CD8-positive, alpha-beta memory T cell (primary cell): Measurements from ENCODE around the gene CLDND1. TPM values are rescaled to one million over a fixed set of nuclear protein-coding genes. Genes with fewer than 3 reads are reported as not detected.

Experiments
- CTCF ChIA-PET: fragments of 350-600 bp; sonication (Branson Sonifier 250); formaldehyde crosslinking; loops from one replicate; lab custom pipeline; 2021; ENCODE audit warnings: antibody characterized with exemption; lab: Charles Lee
- POLR2A ChIA-PET: fragments of 350-600 bp; sonication (Branson Sonifier 250); formaldehyde crosslinking; loops from one replicate; lab custom pipeline; 2021; ENCODE audit warnings: antibody characterized with exemption; lab: Charles Lee
- DNase-seq, 5 donors: peaks; one replicate each; pipeline versions ENCODE4 v3.0.0 to v3.0.0-alpha.2; 2020 to 2022; ENCODE audit warnings: mixed read lengths in 1 of 5
- H3K27ac ChIP-seq: one replicate; pipeline ENCODE4 v1.7.0; 2013; ENCODE audit warnings: low read depth, mild to moderate bottlenecking, low read length, moderate library complexity
- H3K27me3 ChIP-seq: 2 replicates; pipeline ENCODE4 v1.7.0; 2013; ENCODE audit warnings: low read length, mild to moderate bottlenecking; ENCODE audit not compliant: insufficient read depth, poor library complexity, severe bottlenecking
- H3K36me3 ChIP-seq: 2 replicates; pipeline ENCODE4 v1.7.0; 2013; ENCODE audit warnings: mild to moderate bottlenecking, low read length, moderate library complexity; ENCODE audit not compliant: insufficient read depth
- H3K4me1 ChIP-seq: 2 replicates; pipeline ENCODE4 v1.7.0; 2013; ENCODE audit warnings: mild to moderate bottlenecking, low read length, moderate library complexity; ENCODE audit not compliant: insufficient read depth
- H3K4me3 ChIP-seq: 2 replicates; pipeline ENCODE4 v1.7.0; 2013; ENCODE audit warnings: mild to moderate bottlenecking, low read length
- H3K9me3 ChIP-seq: 2 replicates; pipeline ENCODE4 v1.7.0; 2013; ENCODE audit warnings: mild to moderate bottlenecking, low read length
- H3K27ac Mint-ChIP-seq, 8 donors: one replicate each; pipeline ENCODE4 v1.8.0; 2020 to 2021; ENCODE audit warnings: mixed read lengths in 8 of 8, mild to moderate bottlenecking in 6 of 8, inconsistent platforms in 3 of 8, moderate library complexity in 3 of 8
- H3K27me3 Mint-ChIP-seq, 2 donors: one replicate each; pipeline ENCODE4 v1.8.0; 2020 to 2021; ENCODE audit warnings: mixed read lengths in 2 of 2, mild to moderate bottlenecking in 1 of 2, moderate library complexity in 1 of 2
- H3K36me3 Mint-ChIP-seq, 3 donors: one replicate each; pipeline ENCODE4 v1.8.0; 2020 to 2021; ENCODE audit warnings: mixed read lengths in 3 of 3, inconsistent platforms in 1 of 3, mild to moderate bottlenecking in 1 of 3
- H3K4me1 Mint-ChIP-seq, 3 donors: one replicate each; pipeline ENCODE4 v1.8.0; 2020 to 2021; ENCODE audit warnings: mixed read lengths in 3 of 3, inconsistent platforms in 1 of 3, mild to moderate bottlenecking in 1 of 3
- H3K4me3 Mint-ChIP-seq, 7 donors: one replicate each; pipeline ENCODE4 v1.8.0; 2020 to 2021; ENCODE audit warnings: mixed read lengths in 7 of 7, mild to moderate bottlenecking in 6 of 7, moderate library complexity in 4 of 7, inconsistent platforms in 2 of 7
- H3K9me3 Mint-ChIP-seq, 5 donors: one replicate each; pipeline ENCODE4 v1.8.0; 2020 to 2022; ENCODE audit warnings: mixed read lengths in 5 of 5, mild to moderate bottlenecking in 3 of 5, moderate library complexity in 2 of 5, inconsistent platforms in 1 of 5
- polyA plus RNA-seq: library from polyadenylated mRNA; unstranded; fragments of 300-500 nt; fragmentation: Illumina TruSeq; gene quantifications from one replicate; pipeline ENCODE4 v1.2.3, GENCODE V29; 2021
- total RNA-seq, 2 experiments: library from RNA; stranded (reverse); gene quantifications; one replicate each; pipeline ENCODE4 v1.2.3, GENCODE V29; 2021

Gene CLDND1
- total and polyA plus RNA-seq, 3 experiments from 2014 or later: 210 to 315 (median 299) TPM

DNA sequence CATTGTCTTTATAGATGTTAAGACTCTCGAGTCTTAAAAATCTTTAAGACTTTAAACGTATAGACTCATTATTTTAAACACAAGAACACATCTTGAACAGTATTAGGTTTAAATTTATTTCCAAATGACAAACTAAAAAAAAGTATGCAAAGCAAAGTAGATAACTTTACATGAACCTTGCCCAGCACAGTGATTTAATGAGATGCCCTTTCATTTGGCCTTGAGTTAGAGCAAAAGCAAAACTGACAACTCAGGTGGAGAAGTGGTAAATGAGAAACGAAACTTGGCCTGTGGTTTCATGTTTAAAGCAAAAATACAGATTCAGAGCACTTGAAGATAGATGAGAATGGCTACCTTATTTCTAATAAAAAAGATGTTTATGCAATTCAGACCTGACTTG is 17.6 kb upstream of the CLDND1 start:
- no peaks in the 10 kb centered on the region for H3K4me1 ChIP-seq
- peaks cover 0 to 10% (median 7%) of the 10 kb centered on the region in 3 donors for H3K36me3 Mint-ChIP-seq
- peaks cover 20 to 68% (median 67%) of the 10 kb centered on the region in 3 donors for H3K4me1 Mint-ChIP-seq
- H3K27ac ChIP-seq: no peak overlapping the region
- no peaks in the 10 kb centered on the region for H3K9me3 ChIP-seq
- H3K27me3 Mint-ChIP-seq: no peaks in the 10 kb centered on the region
- DNase-seq: no peak
- H3K9me3 Mint-ChIP-seq: no peaks in the 10 kb centered on the region
- POLR2A ChIA-PET: interaction anchor here (1.4 to 2.2 kb wide), 3 partner anchors 16 to 53 kb away, joined by 3 to 11 read pairs (median 8); no protein-coding TSS in a partner anchor
- no peaks in the 10 kb centered on the region for H3K27me3 ChIP-seq
- CTCF ChIA-PET: interaction anchor here (1.6 kb wide), 1 partner anchor 15 kb away, joined by 4 read pairs; no protein-coding TSS in a partner anchor
- H3K36me3 ChIP-seq: no peaks in the 10 kb centered on the region
- peak overlapping the region in 6 of 7 donors; percentile 17 to 74 (median 49) for H3K4me3 Mint-ChIP-seq
- no peak overlapping the region for H3K4me3 ChIP-seq
- peak overlapping the region; percentile 17 to 91 (median 74) for H3K27ac Mint-ChIP-seq

DNA sequence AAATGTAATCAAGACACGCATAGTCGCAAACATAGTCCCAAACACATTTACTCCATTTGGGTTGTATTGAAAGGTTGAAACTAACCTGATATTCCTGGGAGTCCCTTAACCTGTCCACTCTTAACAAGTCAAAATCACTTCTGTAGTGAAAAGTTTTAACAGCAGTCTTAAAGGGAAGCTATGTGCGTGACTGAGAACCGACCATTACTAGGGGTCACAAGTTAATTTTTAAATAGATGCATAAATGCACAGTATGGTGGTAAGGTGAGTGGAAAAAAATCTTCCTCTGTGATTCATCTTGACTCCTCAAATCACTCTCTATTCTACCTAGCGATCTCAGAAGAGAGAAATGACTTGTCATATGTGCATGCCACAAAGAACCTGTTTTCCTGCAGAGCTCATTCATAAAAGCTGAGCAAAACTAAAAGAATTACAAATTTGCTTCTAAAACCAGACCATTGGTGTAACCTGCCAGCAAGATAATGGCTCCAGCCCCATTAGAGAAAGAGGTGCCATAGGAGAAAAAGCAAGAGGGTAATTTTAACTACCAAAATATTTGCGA is 13.8 kb upstream of the CLDND1 start:
- Histone ChIP-seq H3K9me3 (no peaks in the 10 kb centered on the region), H3K4me3 (no peak overlapping the region), H3K27me3 (no peaks in the 10 kb centered on the region), H3K27ac (no peak overlapping the region), H3K36me3 (no peaks in the 10 kb centered on the region), H3K4me1 (no peaks in the 10 kb centered on the region)
- Mint-ChIP-seq H3K27ac (peak overlapping the region in 3 of 8 donors; percentile 50 to 67 (median 65)), H3K9me3 (no peaks in the 10 kb centered on the region), H3K36me3 (peaks cover 0 to 13% (median 1%) of the 10 kb centered on the region in 3 donors), H3K27me3 (no peaks in the 10 kb centered on the region), H3K4me1 (peaks cover 30 to 70% (median 62%) of the 10 kb centered on the region in 3 donors), H3K4me3 (peak overlapping the region in 4 of 7 donors; percentile 35 to 77 (median 66))
- ChIA-PET POLR2A (interaction anchor here (1.1 to 2.8 kb wide), 5 partner anchors 11 to 36 kb away, joined by 3 to 21 read pairs (median 6); no protein-coding TSS in a partner anchor), CTCF (interaction anchor here (1.2 to 1.4 kb wide), 3 partner anchors 9 to 38 kb away, joined by 3 to 5 read pairs (median 5); partner anchors contain the start of gene CLDND1)
- DNase-seq: no peak

DNA sequence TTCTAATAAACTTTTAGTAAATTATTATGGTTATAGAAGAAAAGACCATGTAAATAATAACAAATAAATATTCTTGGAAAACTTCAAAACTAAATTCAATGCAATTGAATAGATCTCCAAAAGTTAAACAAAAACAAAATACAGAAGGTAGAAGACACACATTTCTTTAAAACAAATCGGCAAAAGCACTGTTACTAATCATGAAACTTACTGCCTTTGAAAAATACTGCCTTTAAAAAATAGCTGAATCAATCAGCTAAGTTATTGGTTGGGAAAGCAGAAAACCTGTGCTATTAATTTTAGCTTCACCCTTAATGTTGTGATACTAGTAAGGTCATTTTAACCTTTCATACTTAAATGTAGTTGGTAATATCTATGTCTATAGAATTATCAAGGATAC is 12.0 kb upstream of the CLDND1 start:
- Mint-ChIP-seq H3K27me3 (no peaks in the 10 kb centered on the region), H3K4me3 (peak overlapping the region in 2 of 7 donors; percentile 43 to 64), H3K27ac (peak overlapping the region in 1 of 8 donors; percentile 70), H3K9me3 (no peaks in the 10 kb centered on the region), H3K4me1 (peaks cover 18 to 66% (median 63%) of the 10 kb centered on the region in 3 donors), H3K36me3 (peaks cover 0 to 13% (median 0%) of the 10 kb centered on the region in 3 donors)
- Histone ChIP-seq H3K27me3 (no peaks in the 10 kb centered on the region), H3K4me3 (no peak overlapping the region), H3K9me3 (no peaks in the 10 kb centered on the region), H3K27ac (no peak overlapping the region), H3K36me3 (no peaks in the 10 kb centered on the region), H3K4me1 (no peaks in the 10 kb centered on the region)
- ChIA-PET POLR2A (interaction anchor here (0.6 to 1.2 kb wide), 3 partner anchors 12 to 30 kb away, joined by 3 to 7 read pairs (median 5); partner anchors contain the start of gene CLDND1), CTCF (no interaction called here)
- DNase-seq: no peak

- H3K4me1 ChIP-seq: no peaks in the 10 kb centered on the region
- H3K27ac ChIP-seq: no peak overlapping the region
- no peaks in the 10 kb centered on the region for H3K27me3 ChIP-seq
- Mint-ChIP-seq H3K27ac (peak overlapping the region in 2 of 8 donors; percentile 19 to 89), H3K36me3 (peaks cover 0 to 13% (median 0%) of the 10 kb centered on the region in 3 donors), H3K27me3 (no peaks in the 10 kb centered on the region), H3K4me3 (peak overlapping the region in 4 of 7 donors; percentile 62 to 84 (median 71)), H3K9me3 (no peaks in the 10 kb centered on the region), H3K4me1 (peaks cover 18 to 65% (median 63%) of the 10 kb centered on the region in 3 donors)
- ChIA-PET CTCF (no interaction called here), POLR2A (interaction anchor here (1.1 to 1.2 kb wide), 2 partner anchors 11 to 26 kb away, joined by 5 to 7 read pairs; partner anchors contain the start of gene CLDND1)
- no peak for DNase-seq
- H3K9me3 ChIP-seq: no peaks in the 10 kb centered on the region
- H3K4me3 ChIP-seq: no peak overlapping the region
- H3K36me3 ChIP-seq: no peaks in the 10 kb centered on the region
These were observed 11.5 kb upstream of the CLDND1 start for GRCh38 chr3:98534168-98534567.

- DNase-seq: no peak
- no peaks in the 10 kb centered on the region for H3K9me3 Mint-ChIP-seq
- Histone ChIP-seq H3K36me3 (no peaks in the 10 kb centered on the region), H3K27me3 (no peaks in the 10 kb centered on the region), H3K4me1 (no peaks in the 10 kb centered on the region), H3K27ac (no peak overlapping the region), H3K4me3 (no peak overlapping the region), H3K9me3 (no peaks in the 10 kb centered on the region)
- H3K27ac Mint-ChIP-seq: peak overlapping the region in 5 of 8 donors; percentile 4 to 89 (median 32)
- H3K27me3 Mint-ChIP-seq: no peaks in the 10 kb centered on the region
- peaks cover 0 to 9% (median 0%) of the 10 kb centered on the region in 3 donors for H3K36me3 Mint-ChIP-seq
- peak overlapping the region; percentile 47 to 84 (median 63) for H3K4me3 Mint-ChIP-seq
- CTCF ChIA-PET: interaction anchor here (1.2 to 2.3 kb wide), 4 partner anchors 19 to 58 kb away, joined by 3 to 12 read pairs (median 4); no protein-coding TSS in a partner anchor
- POLR2A ChIA-PET: interaction anchor here (0.7 to 2.2 kb wide), 3 partner anchors 10 to 40 kb away, joined by 3 to 15 read pairs (median 4); partner anchors contain the start of gene CLDND1
- peaks cover 21 to 64% (median 62%) of the 10 kb centered on the region in 3 donors for H3K4me1 Mint-ChIP-seq
These were observed 10.2 kb upstream of the CLDND1 start for GRCh38 chr3:98532709-98533571.

GRCh38 chr3:98532275-98532637 is 9.6 kb upstream of the CLDND1 start:
- Histone ChIP-seq H3K36me3 (no peaks in the 10 kb centered on the region), H3K9me3 (no peaks in the 10 kb centered on the region), H3K27ac (no peak overlapping the region), H3K4me3 (no peak overlapping the region), H3K27me3 (no peaks in the 10 kb centered on the region), H3K4me1 (no peaks in the 10 kb centered on the region)
- Mint-ChIP-seq H3K4me1 (peaks cover 21 to 67% (median 65%) of the 10 kb centered on the region in 3 donors), H3K36me3 (peaks cover 0 to 8% (median 0%) of the 10 kb centered on the region in 3 donors), H3K4me3 (peak overlapping the region; percentile 18 to 84 (median 63)), H3K27ac (peak overlapping the region in 5 of 8 donors; percentile 28 to 89 (median 39)), H3K27me3 (no peaks in the 10 kb centered on the region), H3K9me3 (no peaks in the 10 kb centered on the region)
- DNase-seq: no peak
- ChIA-PET POLR2A (interaction anchor here (0.7 to 2.2 kb wide), 4 partner anchors 9 to 41 kb away, joined by 3 to 15 read pairs (median 6); partner anchors contain the start of gene CLDND1), CTCF (interaction anchor here (0.9 to 2.3 kb wide), 4 partner anchors 9 to 59 kb away, joined by 3 to 12 read pairs (median 4); partner anchors contain the start of gene CLDND1)

DNA sequence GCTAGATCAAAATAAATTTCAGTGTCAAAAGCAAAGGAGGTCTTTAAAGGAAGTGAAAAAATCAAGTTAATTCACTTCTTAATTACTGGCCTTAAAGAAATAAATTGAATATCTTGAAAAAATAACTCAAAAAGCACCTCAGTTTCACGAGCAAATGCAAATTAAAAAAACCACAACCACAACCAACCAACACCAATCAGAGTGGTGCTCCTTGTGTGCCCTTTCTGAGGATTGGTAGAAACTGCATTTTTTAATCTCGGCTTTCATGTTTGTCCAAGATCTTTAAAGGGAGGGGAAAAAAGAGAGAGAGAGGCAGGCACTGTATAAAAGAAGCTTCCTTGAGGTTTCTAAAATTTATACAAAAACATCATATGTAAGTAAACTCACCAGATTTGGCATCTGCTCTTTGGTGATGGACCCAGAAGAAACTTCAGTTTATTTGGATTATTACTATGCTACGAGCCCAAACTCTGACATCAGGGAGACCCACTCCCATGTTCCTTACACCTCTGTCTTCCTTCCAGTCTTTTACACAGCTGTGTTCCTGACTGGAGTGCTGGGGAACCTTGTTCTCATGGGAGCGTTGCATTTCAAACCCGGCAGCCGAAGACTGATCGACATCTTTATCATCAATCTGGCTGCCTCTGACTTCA is 9.0 kb upstream of the CLDND1 start, which contains the start of gene GPR15:
TSS of gene GPR15 (plus strand) at position 357 of the 653 bp plus-strand sequence. CDS start at position 413, 56 bp downstream.
- Histone ChIP-seq H3K4me1 (no peaks in the 10 kb centered on the region), H3K36me3 (no peaks in the 10 kb centered on the region), H3K27me3 (no peaks in the 10 kb centered on the region), H3K9me3 (no peaks in the 10 kb centered on the region), H3K27ac (no peak within 1 kb of the TSS), H3K4me3 (no peak within 1 kb of the TSS)
- H3K4me3 Mint-ChIP-seq: peak within 1 kb of the TSS; percentile 47 to 84 (median 63)
- H3K27ac Mint-ChIP-seq: peak within 1 kb of the TSS in 6 of 8 donors; percentile 28 to 89 (median 42)
- POLR2A ChIA-PET: interaction anchor here (1.5 to 2.2 kb wide), 2 partner anchors 9 to 32 kb away, joined by 8 to 15 read pairs; partner anchors contain the start of gene CLDND1
- peaks cover 0 to 8% (median 0%) of the 10 kb centered on the region in 3 donors for H3K36me3 Mint-ChIP-seq
- no peak for DNase-seq
- no peaks in the 10 kb centered on the region for H3K9me3 Mint-ChIP-seq
- no peaks in the 10 kb centered on the region for H3K27me3 Mint-ChIP-seq
- peaks cover 21 to 64% (median 63%) of the 10 kb centered on the region in 3 donors for H3K4me1 Mint-ChIP-seq
- CTCF ChIA-PET: interaction anchor here (0.9 to 2.3 kb wide), 3 partner anchors 9 to 33 kb away, joined by 3 to 12 read pairs (median 3); partner anchors contain the start of gene CLDND1
